ENCODE measurements around the gene DOCK1.

- TF ChIP-seq, protein P1, sequence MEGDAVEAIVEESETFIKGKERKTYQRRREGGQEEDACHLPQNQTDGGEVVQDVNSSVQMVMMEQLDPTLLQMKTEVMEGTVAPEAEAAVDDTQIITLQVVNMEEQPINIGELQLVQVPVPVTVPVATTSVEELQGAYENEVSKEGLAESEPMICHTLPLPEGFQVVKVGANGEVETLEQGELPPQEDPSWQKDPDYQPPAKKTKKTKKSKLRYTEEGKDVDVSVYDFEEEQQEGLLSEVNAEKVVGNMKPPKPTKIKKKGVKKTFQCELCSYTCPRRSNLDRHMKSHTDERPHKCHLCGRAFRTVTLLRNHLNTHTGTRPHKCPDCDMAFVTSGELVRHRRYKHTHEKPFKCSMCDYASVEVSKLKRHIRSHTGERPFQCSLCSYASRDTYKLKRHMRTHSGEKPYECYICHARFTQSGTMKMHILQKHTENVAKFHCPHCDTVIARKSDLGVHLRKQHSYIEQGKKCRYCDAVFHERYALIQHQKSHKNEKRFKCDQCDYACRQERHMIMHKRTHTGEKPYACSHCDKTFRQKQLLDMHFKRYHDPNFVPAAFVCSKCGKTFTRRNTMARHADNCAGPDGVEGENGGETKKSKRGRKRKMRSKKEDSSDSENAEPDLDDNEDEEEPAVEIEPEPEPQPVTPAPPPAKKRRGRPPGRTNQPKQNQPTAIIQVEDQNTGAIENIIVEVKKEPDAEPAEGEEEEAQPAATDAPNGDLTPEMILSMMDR (IDR thresholded peaks at IDR 0.05 in 4 of 5, conservative IDR thresholded peaks at IDR 0.05 in 1 of 5) = no peak
- TF ChIP-seq POLR2A (IDR thresholded peaks at IDR 0.05) = no peak
These were observed 61.7 kb downstream of the DOCK1 start for GRCh38 chr10:126966938-126967337.

All from gastrocnemius medialis (tissue), 4 donors.